GM19438 (cell line): ENCODE measurements around the gene POU2F3.
A peak's percentile ranks its signal among the peaks of the same experiment; 100 is the strongest.

Source experiments
- ATAC-seq: cut with Tn5 transposase; IDR thresholded peaks from one replicate; pipeline ENCODE4 v1.9.1; 2021; ENCODE audit warnings: low read depth; ENCODE audit not compliant: unreplicated experiment

POU2F3 gene

GRCh38 chr11:120335908-120336640, 96.1 kb downstream of the POU2F3 start, which contains the start of gene ARHGEF12:
Gene ARHGEF12, plus strand, starts transcription at chr11:120336413. Its CDS starts 831 bp downstream, at chr11:120337244.
- ATAC-seq, result peak; percentile 60

- ATAC-seq, result peak; percentile 34
Observed at GRCh38 chr11:120336641-120337354, 96.9 kb downstream of the POU2F3 start.

- no peak for ATAC-seq
Observed at GRCh38 chr11:120337355-120338106, 97.6 kb downstream of the POU2F3 start.

GRCh38 chr11:120338107-120338933, 98.4 kb downstream of the POU2F3 start:
- no peak for ATAC-seq

- ATAC-seq, result no peak
Observed at GRCh38 chr11:120339394-120339890, 99.5 kb downstream of the POU2F3 start.

GRCh38 chr11:120340529-120340928, 100.6 kb downstream of the POU2F3 start:
- no peak for ATAC-seq

GRCh38 chr11:120342226-120342625, 102.3 kb downstream of the POU2F3 start:
- no peak for ATAC-seq

- ATAC-seq, result no peak
Observed at GRCh38 chr11:120342678-120343077, 102.7 kb downstream of the POU2F3 start.

GRCh38 chr11:120343429-120343828, 103.5 kb downstream of the POU2F3 start:
- no peak for ATAC-seq

- peak; percentile 82 for ATAC-seq
Observed at GRCh38 chr11:120344302-120345004, 104.5 kb downstream of the POU2F3 start.

- no peak for ATAC-seq
Observed at GRCh38 chr11:120346233-120346632, 106.3 kb downstream of the POU2F3 start.

GRCh38 chr11:120350637-120351036, 110.7 kb downstream of the POU2F3 start:
- no peak for ATAC-seq

GRCh38 chr11:120352405-120352804, 112.5 kb downstream of the POU2F3 start:
- ATAC-seq, result no peak

- no peak for ATAC-seq
Observed at GRCh38 chr11:120354068-120354467, 114.1 kb downstream of the POU2F3 start.

GRCh38 chr11:120354779-120355178, 114.8 kb downstream of the POU2F3 start:
- no peak for ATAC-seq

GRCh38 chr11:120357620-120358019, 117.7 kb downstream of the POU2F3 start:
- no peak for ATAC-seq

- no peak for ATAC-seq
Observed at GRCh38 chr11:120358729-120359128, 118.8 kb downstream of the POU2F3 start.

GRCh38 chr11:120363436-120363835, 123.5 kb downstream of the POU2F3 start:
- ATAC-seq, result no peak

GRCh38 chr11:120365512-120365911, 125.6 kb downstream of the POU2F3 start:
- no peak for ATAC-seq
